H1 (cell line): ENCODE data around the gene CCDC154. TPM values are rescaled to one million over a fixed set of nuclear protein-coding genes. Genes with fewer than 3 reads are reported as not detected.

Experiments used
- CTCF ChIA-PET: fragments of 300-600 bp; sonication (Branson Sonifier 250); formaldehyde crosslinking; loops from one replicate; lab custom pipeline; 2021; ENCODE audit not compliant: partially characterized antibody; lab: Charles Lee
- POLR2A ChIA-PET: fragments of 300-600 bp; sonication (Branson Sonifier 250); formaldehyde crosslinking; loops from one replicate; lab custom pipeline; 2021; ENCODE audit warnings: inconsistent platforms; ENCODE audit not compliant: partially characterized antibody; lab: Charles Lee
- DNase-seq, 2 experiments: peaks; one replicate each; pipeline versions ENCODE4 v3.0.0 to v3.0.0-alpha.2; 2010 to 2022; ENCODE audit warnings: low spot score in 2 of 2, low read depth in 1 of 2, mixed read lengths in 1 of 2
- FAIRE-seq: peaks from 2 replicates; lab custom pipeline; 2011; peaks lifted over from hg19 to GRCh38; lab: Jason Lieb, UNC
- H2AFZ ChIP-seq: 2 replicates; pipeline ENCODE4 v1.8.1; 2012; ENCODE audit warnings: low read length, inconsistent platforms
- H2AK5ac ChIP-seq: 2 replicates; pipeline ENCODE4 v1.6.1; 2013; ENCODE audit warnings: low read depth, low read length
- H2BK120ac ChIP-seq: replicated peaks from 2 replicates; pipeline ENCODE3; 2013; ENCODE audit warnings: low read depth, low read length, inconsistent platforms
- H2BK12ac ChIP-seq: 2 replicates; pipeline ENCODE4 v1.6.1; 2013; ENCODE audit warnings: low read depth, low read length
- H2BK15ac ChIP-seq: 2 replicates; pipeline ENCODE4 v1.6.1; 2013; ENCODE audit warnings: low read length
- H2BK20ac ChIP-seq: 2 replicates; pipeline ENCODE4 v1.6.1; 2013; ENCODE audit warnings: low read length
- H2BK5ac ChIP-seq: 2 replicates; pipeline ENCODE4 v1.6.1; 2013; ENCODE audit warnings: low read depth, low read length
- H3K14ac ChIP-seq: 2 replicates; pipeline ENCODE4 v1.6.1; 2013; ENCODE audit warnings: inconsistent platforms; ENCODE audit not compliant: insufficient read length
- H3K18ac ChIP-seq: 2 replicates; pipeline ENCODE4 v1.6.1; 2013; ENCODE audit warnings: low read length; ENCODE audit errors: extremely low read depth
- H3K23ac ChIP-seq: 2 replicates; pipeline ENCODE4 v1.6.1; 2013; ENCODE audit warnings: inconsistent platforms; ENCODE audit not compliant: insufficient read length
- H3K23me2 ChIP-seq: 2 replicates; pipeline ENCODE4 v1.6.1; 2013; ENCODE audit warnings: low read depth, low read length
- H3K27ac ChIP-seq: 2 replicates; pipeline ENCODE4 v1.6.1; 2011; ENCODE audit warnings: low read depth, low read length, inconsistent platforms
- H3K27me3 ChIP-seq, 4 experiments: replicated peaks in 1 of 4; 1 replicate in 1 of 4; 2 replicates in 3 of 4; pipeline versions ENCODE4 v1.6.1 to v1.8.1; 2011 to 2013; ENCODE audit warnings: low read length in 3 of 4, mild to moderate bottlenecking in 3 of 4, inconsistent platforms in 2 of 4, mixed read lengths in 2 of 4, moderate library complexity in 1 of 4; ENCODE audit not compliant: control insufficient read depth in 3 of 4, insufficient read depth in 3 of 4; ENCODE audit errors: extremely low read depth in 1 of 4
- H3K36me3 ChIP-seq, 4 experiments: 2 replicates each; pipeline versions ENCODE4 v1.6.1 to v1.8.1; 2011 to 2013; ENCODE audit warnings: mild to moderate bottlenecking in 4 of 4, low read length in 3 of 4, moderate library complexity in 2 of 4, control low read depth in 1 of 4, inconsistent platforms in 1 of 4; ENCODE audit not compliant: insufficient read depth in 4 of 4, control insufficient read depth in 2 of 4
- H3K4ac ChIP-seq: replicated peaks from 2 replicates; pipeline ENCODE3; 2013; ENCODE audit warnings: low read length, low read depth, mixed read lengths, inconsistent platforms; ENCODE audit not compliant: insufficient read length
- H3K4me1 ChIP-seq, 4 experiments: replicated peaks in 1 of 4; 1 replicate in 1 of 4; 2 replicates in 3 of 4; pipeline versions ENCODE4 v1.6.1 to v1.8.1; 2011 to 2013; ENCODE audit warnings: low read length in 3 of 4, inconsistent platforms in 2 of 4, mixed read lengths in 1 of 4; ENCODE audit not compliant: insufficient read depth in 4 of 4, control insufficient read depth in 3 of 4
- H3K4me2 ChIP-seq, 2 experiments: 2 replicates each; pipeline versions ENCODE4 v1.6.1 to v1.8.1; 2011 to 2013; ENCODE audit warnings: low read depth in 2 of 2, low read length in 2 of 2, control low read depth in 1 of 2, inconsistent platforms in 1 of 2, mild to moderate bottlenecking in 1 of 2; ENCODE audit not compliant: insufficient read depth in 1 of 2
- H3K4me3 ChIP-seq, 4 experiments: fragments of 200-600, 300-600 bp in 1 of 4; sonication (generic), shearing (Covaris generic), sonication (Bioruptor Twin) in 1 of 4; 2 replicates each; pipeline versions ENCODE4 v1.5.1 to v1.8.1; 2011 to 2016; ENCODE audit warnings: low read length in 4 of 4, low read depth in 3 of 4, control low read depth in 2 of 4, inconsistent platforms in 2 of 4, mild to moderate bottlenecking in 2 of 4, mixed read lengths in 1 of 4, moderate library complexity in 1 of 4; ENCODE audit not compliant: insufficient read depth in 2 of 4; ENCODE audit errors: extremely low read depth in 1 of 4
- H3K56ac ChIP-seq: replicated peaks from 2 replicates; pipeline ENCODE3; 2013; ENCODE audit warnings: low read depth, mild to moderate bottlenecking, mixed read lengths, low read length, inconsistent platforms; ENCODE audit not compliant: insufficient read length
- H3K79me1 ChIP-seq: 2 replicates; pipeline ENCODE4 v1.6.1; 2013; ENCODE audit warnings: low read depth, low read length, control low read depth
- H3K79me2 ChIP-seq, 2 experiments: 2 replicates each; pipeline versions ENCODE4 v1.6.1 to v1.8.1; 2012 to 2013; ENCODE audit warnings: low read length in 2 of 2, mild to moderate bottlenecking in 2 of 2, inconsistent platforms in 1 of 2; ENCODE audit not compliant: insufficient read depth in 2 of 2, control insufficient read depth in 1 of 2
- H3K9ac ChIP-seq, 4 experiments: replicated peaks in 1 of 4; 1 replicate in 1 of 4; 2 replicates in 3 of 4; pipeline versions ENCODE4 v1.6.1 to v1.8.1; 2011 to 2013; ENCODE audit warnings: low read depth in 3 of 4, low read length in 3 of 4, control low read depth in 2 of 4, mild to moderate bottlenecking in 2 of 4, moderate library complexity in 2 of 4, inconsistent platforms in 1 of 4; ENCODE audit errors: extremely low read depth in 1 of 4
- H3K9me3 ChIP-seq, 2 experiments: 2 replicates each; pipeline versions ENCODE4 v1.6.1 to v1.8.1; 2012 to 2013; ENCODE audit warnings: mild to moderate bottlenecking in 2 of 2, moderate library complexity in 2 of 2, control low read depth in 1 of 2, inconsistent platforms in 1 of 2, low read depth in 1 of 2, low read length in 1 of 2, mixed read lengths in 1 of 2; ENCODE audit not compliant: insufficient read depth in 2 of 2
- H4K20me1 ChIP-seq, 2 experiments: replicated peaks in 1 of 2; 2 replicates each; pipeline versions ENCODE3 to v1.8.1; 2011 to 2013; ENCODE audit warnings: inconsistent platforms in 2 of 2, low read length in 2 of 2, mild to moderate bottlenecking in 1 of 2; ENCODE audit not compliant: insufficient read depth in 2 of 2, control insufficient read depth in 1 of 2
- H4K5ac ChIP-seq: 2 replicates; pipeline ENCODE4 v1.6.1; 2013; ENCODE audit warnings: low read length, low read depth, mixed read lengths, inconsistent platforms; ENCODE audit not compliant: insufficient read length
- H4K8ac ChIP-seq: 2 replicates; pipeline ENCODE4 v1.8.0; 2013; ENCODE audit warnings: mild to moderate bottlenecking, moderate library complexity, low read length, inconsistent platforms; ENCODE audit not compliant: insufficient read depth; ENCODE audit errors: extremely low read depth
- H4K91ac ChIP-seq: replicated peaks from 2 replicates; pipeline ENCODE3; 2013; ENCODE audit warnings: low read length, mixed read lengths, inconsistent platforms; ENCODE audit not compliant: insufficient read length
- BCL11A ChIP-seq, 2 experiments: IDR thresholded peaks; one replicate each; pipeline ENCODE4 v1.6.1; 2011; ENCODE audit warnings: low read depth in 2 of 2, low read length in 2 of 2, mild to moderate bottlenecking in 2 of 2
- BRCA1 ChIP-seq: IDR thresholded peaks from 2 replicates; pipeline ENCODE4 v1.6.1; 2012; ENCODE audit warnings: low read depth, low read length, improper control_type of control experiment
- CREB1 ChIP-seq: IDR thresholded peaks from 2 replicates; pipeline ENCODE4 v1.6.1; 2012; ENCODE audit warnings: inconsistent platforms
- EGR1 ChIP-seq: IDR thresholded peaks from 2 replicates; pipeline ENCODE4 v1.6.1; 2011; ENCODE audit warnings: low read depth, low read length, borderline replicate concordance
- FOSL1 ChIP-seq: IDR thresholded peaks from 2 replicates; pipeline ENCODE4 v1.6.1; 2011; ENCODE audit warnings: mild to moderate bottlenecking, low read depth, low read length, moderate library complexity; ENCODE audit not compliant: insufficient read depth
- KDM1A ChIP-seq: fragments of 200-600, 300-600 bp; sonication (generic); IDR thresholded peaks from 2 replicates; pipeline ENCODE4 v1.7.1; 2016; ENCODE audit warnings: mild to moderate bottlenecking, low read length, borderline replicate concordance
- PHF8 ChIP-seq: fragments of 200-600 bp; sonication (generic); conservative IDR thresholded peaks from 2 replicates; pipeline ENCODE4 v1.7.1; 2012; ENCODE audit warnings: low read depth, mild to moderate bottlenecking, inconsistent platforms, low read length, moderate library complexity
- POU5F1 ChIP-seq: IDR thresholded peaks from 2 replicates; pipeline ENCODE4 v1.6.1; 2011; ENCODE audit warnings: low read depth, mild to moderate bottlenecking, low read length, moderate library complexity
- SP1 ChIP-seq: IDR thresholded peaks from 2 replicates; pipeline ENCODE4 v1.6.1; 2011; ENCODE audit warnings: low read depth, low read length
- TAF1 ChIP-seq: IDR thresholded peaks from 2 replicates; pipeline ENCODE4 v1.6.1; 2011; ENCODE audit warnings: mild to moderate bottlenecking, low read depth, low read length
- TAF7 ChIP-seq: optimal IDR thresholded peaks from 2 replicates; pipeline ENCODE3; 2011; ENCODE audit warnings: low read depth, mild to moderate bottlenecking, inconsistent platforms, low read length, moderate library complexity, borderline replicate concordance
- YY1 ChIP-seq: IDR thresholded peaks from 2 replicates; pipeline ENCODE4 v1.6.1; 2011; ENCODE audit warnings: low read depth, mild to moderate bottlenecking, low read length
- WGBS, 2 experiments: shearing (Covaris generic) in 1 of 2; methylation state at CpG; one replicate each; pipeline versions ENCODE4 v1.1.6 to v1.1.7; 2013 to 2015; ENCODE audit warnings: low lambda C conversion rate in 2 of 2, mixed read lengths in 2 of 2, inconsistent platforms in 1 of 2, low coverage in 1 of 2, missing lambda C conversion rate in 1 of 2; ENCODE audit not compliant: insufficient replicate concordance in 2 of 2, insufficient coverage in 1 of 2, insufficient read length in 1 of 2; ENCODE audit errors: extremely low coverage in 1 of 2, missing lambda C conversion rate in 1 of 2; 5-methylcytosine and 5-hydroxymethylcytosine counted together
- polyA plus RNA-seq, 7 experiments: library from polyadenylated mRNA; depleted of rRNA in 3 of 7; stranded (reverse) in 5 of 7; unstranded in 2 of 7; fragments of >200 nt in 5 of 7; fragments of 200-250 nt in 2 of 7; gene quantifications; 1 replicate in 5 of 7; 2 replicates in 1 of 7; 4 replicates in 1 of 7; pipeline versions ENCODE4 v1.2.1 to v1.2.3, GENCODE V29; 2011 to 2013; ENCODE audit warnings: missing spikeins in 2 of 7, mixed read lengths in 2 of 7
- total RNA-seq: library from RNA; stranded (reverse); fragmentation: NEBNext Ultra II Directional; extraction: Animal tissue kit (Norgen Biotek cat#: 25700); gene quantifications from 2 replicates; pipeline ENCODE4 v1.2.1, GENCODE V29; 2021
- TF ChIP-seq, protein P1 (sequence below): IDR thresholded peaks from 2 replicates; pipeline ENCODE4 v1.6.1; 2012; ENCODE audit warnings: low read length, inconsistent platforms

The CCDC154 gene
- total and polyA plus RNA-seq, 2 of the 8 experiments (the other 6 are each of a cell fraction or from before 2014, with no cell fraction given) = 0.15 to 0.88 TPM

DNA sequence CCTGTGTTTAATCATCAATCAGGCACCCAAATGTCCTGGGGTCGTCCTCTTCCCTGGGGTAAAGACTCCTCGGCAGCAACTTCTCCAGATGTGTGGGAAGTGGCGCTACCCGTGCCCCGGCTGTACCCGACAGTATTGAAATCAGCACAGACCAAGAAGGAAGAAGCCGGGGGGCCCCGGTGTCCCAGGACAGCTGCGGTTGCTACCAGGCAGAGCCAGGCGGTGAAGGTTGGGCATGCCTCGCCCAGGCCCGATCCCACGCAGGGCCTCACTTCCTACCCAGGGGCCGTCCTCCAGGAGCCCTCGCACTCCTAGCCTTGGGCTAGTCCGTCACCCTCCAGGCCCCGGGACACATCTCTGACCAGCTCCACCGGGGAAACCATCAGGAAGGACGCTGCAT is 9.0 kb upstream of the CCDC154 start:
- 97% methylated on average over 17 of the region's 19 CpGs; no CpG with 5 or more reads in 1 of the 2 experiments for WGBS, 2 experiments
- H3K9me3 ChIP-seq = no peaks in the 10 kb centered on the region
- CTCF ChIA-PET = interaction anchor here (1.5 kb wide), 1 partner anchor 38 kb away, joined by 3 read pairs; no protein-coding TSS in a partner anchor
- TF ChIP-seq KDM1A (no peak), BCL11A (IDR thresholded peaks at IDR 0.05; ENCODE audit: low read depth in 2 of 2, low read length in 2 of 2) (no peak), YY1 (no peak), FOSL1 (no peak), POU5F1 (no peak), TAF7 (no peak), TAF1 (no peak), EGR1 (no peak), PHF8 (no peak), BRCA1 (no peak), SP1 (no peak), CREB1 (no peak)
- TF ChIP-seq, protein P1, sequence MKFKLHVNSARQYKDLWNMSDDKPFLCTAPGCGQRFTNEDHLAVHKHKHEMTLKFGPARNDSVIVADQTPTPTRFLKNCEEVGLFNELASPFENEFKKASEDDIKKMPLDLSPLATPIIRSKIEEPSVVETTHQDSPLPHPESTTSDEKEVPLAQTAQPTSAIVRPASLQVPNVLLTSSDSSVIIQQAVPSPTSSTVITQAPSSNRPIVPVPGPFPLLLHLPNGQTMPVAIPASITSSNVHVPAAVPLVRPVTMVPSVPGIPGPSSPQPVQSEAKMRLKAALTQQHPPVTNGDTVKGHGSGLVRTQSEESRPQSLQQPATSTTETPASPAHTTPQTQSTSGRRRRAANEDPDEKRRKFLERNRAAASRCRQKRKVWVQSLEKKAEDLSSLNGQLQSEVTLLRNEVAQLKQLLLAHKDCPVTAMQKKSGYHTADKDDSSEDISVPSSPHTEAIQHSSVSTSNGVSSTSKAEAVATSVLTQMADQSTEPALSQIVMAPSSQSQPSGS = no peak

More for the DNA sequence above, 9.0 kb upstream of the CCDC154 start:
- Histone ChIP-seq H3K27me3 (no peaks in the 10 kb centered on the region), H3K4me2 (no peak overlapping the region), H2BK12ac (no peak overlapping the region), H2BK20ac (no peak overlapping the region), H3K79me1 (no peaks in the 10 kb centered on the region; the same call in 1 of the 2 replicates), H2AFZ (no peak overlapping the region), H3K9ac (no peak overlapping the region), H3K23me2 (no peaks in the 10 kb centered on the region), H4K8ac (no peak overlapping the region), H2BK120ac (no peak overlapping the region), H3K56ac (no peak overlapping the region), H3K27ac (no peak overlapping the region), H3K23ac (no peak overlapping the region), H3K4me3 (no peak overlapping the region), H4K20me1 (peaks cover 2 to 9% of the 10 kb centered on the region in 2 experiments), H3K4me1 (no peaks in the 10 kb centered on the region), H3K36me3 (peaks cover 0 to 35% (median 12%) of the 10 kb centered on the region in 4 experiments; a peak in 5 of 8 replicates), H2AK5ac (no peak overlapping the region), H3K14ac (no peak overlapping the region), H2BK5ac (no peak overlapping the region), H2BK15ac (no peak overlapping the region), H4K91ac (no peak overlapping the region), H3K18ac (no peak overlapping the region), H3K4ac (no peak overlapping the region), H4K5ac (no peak overlapping the region), H3K79me2 (no peaks in the 10 kb centered on the region)
- DNase-seq = no peak
- FAIRE-seq = no peak
- POLR2A ChIA-PET = interaction anchor here (1.0 kb wide), 1 partner anchor 9 kb away, joined by 3 read pairs; the partner anchor contains the start of gene CCDC154
